NB4 (cell line): Measurements from ENCODE around the gene RANBP3.

Source experiments
- MYC ChIP-seq: IDR thresholded peaks from 2 replicates; pipeline ENCODE4 v1.6.1; 2011; ENCODE audit warnings: low read depth, low read length
- POLR2A ChIP-seq: IDR thresholded peaks from 2 replicates; pipeline ENCODE4 v1.6.1; 2011; ENCODE audit warnings: mild to moderate bottlenecking; ENCODE audit not compliant: insufficient read length; ENCODE audit errors: extremely low read depth
- TF ChIP-seq, protein P1 (sequence below): IDR thresholded peaks from one replicate; pipeline ENCODE4 v1.5.1; 2012; ENCODE audit warnings: low read depth, low read length
- TF ChIP-seq, protein P2 (sequence below): IDR thresholded peaks from 2 replicates; pipeline ENCODE4 v1.6.1; 2011; ENCODE audit warnings: low read depth, low read length

DNA sequence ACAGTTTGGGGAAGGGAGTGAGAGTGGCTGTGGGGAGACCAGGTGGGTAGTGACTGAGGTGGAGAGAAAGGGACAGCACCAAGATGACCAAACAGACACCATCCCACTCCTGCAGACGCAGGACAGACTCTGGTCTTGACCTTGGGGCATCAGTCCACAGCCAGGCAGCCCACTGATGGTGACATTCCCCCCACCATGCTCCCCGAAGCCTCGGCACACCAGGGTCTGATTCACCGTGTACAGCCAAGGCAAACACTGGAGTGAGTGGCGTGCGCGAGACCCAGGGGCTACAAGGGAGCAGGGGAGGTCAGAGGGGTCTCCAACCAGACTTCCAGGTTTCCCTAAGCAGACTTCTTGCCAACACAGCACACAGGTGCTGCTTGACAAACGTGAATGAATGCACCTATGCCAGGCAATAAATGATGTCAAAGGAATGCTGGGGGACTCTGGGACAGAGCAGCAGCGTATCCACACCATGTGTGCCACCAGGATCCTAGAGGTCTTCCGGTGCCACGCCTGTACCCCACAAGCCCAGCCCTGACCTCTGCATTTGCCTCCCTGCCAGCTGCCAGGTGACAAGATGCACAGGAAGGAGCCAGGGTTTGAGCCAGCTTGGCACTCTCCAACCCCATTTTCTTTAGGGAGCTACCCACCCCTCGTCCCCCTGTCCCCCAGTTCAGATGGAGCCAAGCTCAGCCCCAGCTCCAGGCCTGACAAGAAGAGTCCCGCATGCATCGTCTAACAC, 18.5 kb downstream of the RANBP3 start:
- TF ChIP-seq, protein P1, sequence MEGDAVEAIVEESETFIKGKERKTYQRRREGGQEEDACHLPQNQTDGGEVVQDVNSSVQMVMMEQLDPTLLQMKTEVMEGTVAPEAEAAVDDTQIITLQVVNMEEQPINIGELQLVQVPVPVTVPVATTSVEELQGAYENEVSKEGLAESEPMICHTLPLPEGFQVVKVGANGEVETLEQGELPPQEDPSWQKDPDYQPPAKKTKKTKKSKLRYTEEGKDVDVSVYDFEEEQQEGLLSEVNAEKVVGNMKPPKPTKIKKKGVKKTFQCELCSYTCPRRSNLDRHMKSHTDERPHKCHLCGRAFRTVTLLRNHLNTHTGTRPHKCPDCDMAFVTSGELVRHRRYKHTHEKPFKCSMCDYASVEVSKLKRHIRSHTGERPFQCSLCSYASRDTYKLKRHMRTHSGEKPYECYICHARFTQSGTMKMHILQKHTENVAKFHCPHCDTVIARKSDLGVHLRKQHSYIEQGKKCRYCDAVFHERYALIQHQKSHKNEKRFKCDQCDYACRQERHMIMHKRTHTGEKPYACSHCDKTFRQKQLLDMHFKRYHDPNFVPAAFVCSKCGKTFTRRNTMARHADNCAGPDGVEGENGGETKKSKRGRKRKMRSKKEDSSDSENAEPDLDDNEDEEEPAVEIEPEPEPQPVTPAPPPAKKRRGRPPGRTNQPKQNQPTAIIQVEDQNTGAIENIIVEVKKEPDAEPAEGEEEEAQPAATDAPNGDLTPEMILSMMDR, result no peak
- TF ChIP-seq, protein P2, sequence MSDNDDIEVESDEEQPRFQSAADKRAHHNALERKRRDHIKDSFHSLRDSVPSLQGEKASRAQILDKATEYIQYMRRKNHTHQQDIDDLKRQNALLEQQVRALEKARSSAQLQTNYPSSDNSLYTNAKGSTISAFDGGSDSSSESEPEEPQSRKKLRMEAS, result no peak
- TF ChIP-seq POLR2A, result no peak
- TF ChIP-seq MYC, result no peak
